Endothelial cell of umbilical vein (primary cell): ENCODE data around the gene ZNF79. TPM values are rescaled to one million over a fixed set of nuclear protein-coding genes. Genes with fewer than 3 reads are reported as not detected.
"Not testable (repeated sequence)": the region's sequence is repeated elsewhere in the genome, so short reads cannot be mapped to it uniquely, and the experiment has no call there.

Source experiments
- BruUV-seq: library from RNA; stranded (reverse); fragments of 400-500 nt; replicated peaks from 2 replicates; lab custom pipeline; 2021; lab: Mats Ljungman, UMichigan
- CTCF ChIA-PET: fragments of 300-600, 350-600 bp; sonication (Branson Sonifier 250); formaldehyde crosslinking; loops from one replicate; lab custom pipeline; 2021; ENCODE audit warnings: antibody characterized with exemption, inconsistent platforms; lab: Charles Lee
- POLR2A ChIA-PET: fragments of 300-600, 350-600 bp; sonication (Branson Sonifier 250); formaldehyde crosslinking; loops from one replicate; lab custom pipeline; 2021; ENCODE audit warnings: antibody characterized with exemption, inconsistent platforms; lab: Charles Lee
- DNase-seq: peaks from one replicate; pipeline ENCODE4 v3.0.0-alpha.2; 2011; ENCODE audit warnings: low read depth, low spot score
- FAIRE-seq: peaks from 2 replicates; lab custom pipeline; 2011; peaks lifted over from hg19 to GRCh38; lab: Jason Lieb, UNC
- H2AFZ ChIP-seq: 2 replicates; pipeline ENCODE4 v1.6.0; 2012; ENCODE audit warnings: low read depth, low read length, control low read depth, inconsistent platforms
- H3K27ac ChIP-seq: 2 replicates; pipeline ENCODE4 v1.5.1; 2011; ENCODE audit warnings: low read depth, mild to moderate bottlenecking, control low read depth, low read length, moderate library complexity; ENCODE audit not compliant: insufficient read depth
- H3K27me3 ChIP-seq, 2 experiments: 2 replicates each; pipeline versions ENCODE4 v1.6.0 to v1.6.1; 2011; ENCODE audit warnings: low read length in 2 of 2, mixed read lengths in 1 of 2; ENCODE audit not compliant: control insufficient read depth in 2 of 2, insufficient read depth in 2 of 2
- H3K36me3 ChIP-seq, 2 experiments: 2 replicates in 1 of 2; 3 replicates in 1 of 2; pipeline ENCODE4 v1.5.1; 2011; ENCODE audit warnings: low read length in 2 of 2, mild to moderate bottlenecking in 1 of 2, moderate library complexity in 1 of 2; ENCODE audit not compliant: control insufficient read depth in 2 of 2, insufficient read depth in 2 of 2; ENCODE audit errors: extremely low read depth in 1 of 2
- H3K4me1 ChIP-seq: 3 replicates; pipeline ENCODE4 v1.5.1; 2011; ENCODE audit warnings: mild to moderate bottlenecking, low read length; ENCODE audit not compliant: control insufficient read depth, insufficient read depth; ENCODE audit errors: extremely low read depth
- H3K4me2 ChIP-seq: 2 replicates; pipeline ENCODE4 v1.6.1; 2011; ENCODE audit warnings: low read length, control low read depth, mixed read lengths; ENCODE audit not compliant: insufficient read depth
- H3K4me3 ChIP-seq, 3 experiments: fragments of 200-600 bp in 1 of 3; sonication (generic), shearing (Covaris generic) in 1 of 3; replicated peaks in 1 of 3; 2 replicates each; pipeline ENCODE4 v1.5.1; 2011 to 2016; ENCODE audit warnings: control low read depth in 3 of 3, low read length in 3 of 3, mild to moderate bottlenecking in 2 of 3, inconsistent platforms in 1 of 3, low read depth in 1 of 3, moderate library complexity in 1 of 3; ENCODE audit not compliant: insufficient read depth in 1 of 3
- H3K79me2 ChIP-seq: 2 replicates; pipeline ENCODE4 v1.6.0; 2012; ENCODE audit warnings: low read length, inconsistent platforms; ENCODE audit not compliant: control insufficient read depth, insufficient read depth
- H3K9ac ChIP-seq: replicated peaks from 2 replicates; pipeline ENCODE3; 2011; ENCODE audit warnings: low read length, control low read depth; ENCODE audit not compliant: insufficient read depth; ENCODE audit errors: extremely low read depth
- H3K9me1 ChIP-seq: replicated peaks from 3 replicates; pipeline ENCODE4 v1.6.0; 2011; ENCODE audit warnings: mild to moderate bottlenecking, low read length; ENCODE audit not compliant: control insufficient read depth, insufficient read depth; ENCODE audit errors: extremely low read depth
- H3K9me3 ChIP-seq: replicated peaks from 2 replicates; pipeline ENCODE4 v1.5.1; 2012; ENCODE audit warnings: low read length, inconsistent platforms; ENCODE audit not compliant: control insufficient read depth, insufficient read depth
- H4K20me1 ChIP-seq: replicated peaks from 2 replicates; pipeline ENCODE3; 2011; ENCODE audit warnings: mild to moderate bottlenecking, low read length; ENCODE audit not compliant: control insufficient read depth, insufficient read depth; ENCODE audit errors: extremely low read depth
- EZH2 ChIP-seq: IDR thresholded peaks from 2 replicates; pipeline ENCODE4 v1.6.1; 2012; ENCODE audit warnings: borderline replicate concordance, low read depth, mild to moderate bottlenecking, moderate library complexity, low read length, inconsistent platforms; ENCODE audit not compliant: severe bottlenecking
- FOS ChIP-seq: IDR thresholded peaks from 2 replicates; pipeline ENCODE4 v1.6.1; 2011; ENCODE audit warnings: mild to moderate bottlenecking, low read length, moderate library complexity, borderline replicate concordance; ENCODE audit not compliant: insufficient read depth
- GATA2 ChIP-seq: IDR thresholded peaks from 2 replicates; pipeline ENCODE4 v1.7.0; 2011; ENCODE audit warnings: low read depth, mild to moderate bottlenecking, moderate library complexity, mixed read lengths, low read length; ENCODE audit not compliant: insufficient read length, insufficient read depth
- JUN ChIP-seq: IDR thresholded peaks from 2 replicates; pipeline ENCODE4 v1.6.1; 2011; ENCODE audit warnings: borderline replicate concordance, low read depth; ENCODE audit not compliant: insufficient read length, insufficient read depth
- MYC ChIP-seq: IDR thresholded peaks from one replicate; pipeline ENCODE4 v1.6.1; 2011; ENCODE audit warnings: mild to moderate bottlenecking, low read depth, low read length
- POLR2A ChIP-seq: IDR thresholded peaks from 2 replicates; pipeline ENCODE4 v1.6.1; 2012; ENCODE audit warnings: low read depth, mild to moderate bottlenecking, control low read depth, low read length
- POLR2AphosphoS5 ChIP-seq: IDR thresholded peaks from 2 replicates; pipeline ENCODE4 v1.6.1; 2012; ENCODE audit warnings: low read depth, mild to moderate bottlenecking, control low read depth, low read length, moderate library complexity; ENCODE audit not compliant: insufficient read depth
- dilution Hi-C: fragments of 300-500 bp; cut with MboI; formaldehyde crosslinking; loops from one replicate; pipeline ENCODE4 v1.15.0; 2019; ENCODE audit warnings: low sequenced_read_pairs; ENCODE audit not compliant: extremely low pct_ligation_motif_present
- intact Hi-C: fragments of 100-400 bp; cut with micrococcal nuclease; formaldehyde crosslinking; loops from one replicate; pipeline ENCODE4 v1.10.0; 2022
- polyA plus RNA-seq, 4 experiments: library from polyadenylated mRNA; depleted of rRNA in 3 of 4; stranded (reverse) in 3 of 4; unstranded in 1 of 4; fragments of >200 nt; gene quantifications; 2 replicates each; pipeline versions ENCODE4 v1.2.1 to v1.2.3, GENCODE V29; 2011 to 2012; ENCODE audit warnings: missing spikeins in 1 of 4
- total RNA-seq: library from RNA; stranded (reverse); gene quantifications from 2 replicates; pipeline ENCODE4 v1.2.3, GENCODE V29; 2021
- TF ChIP-seq, protein P1 (sequence below): IDR thresholded peaks from 2 replicates; pipeline ENCODE4 v1.6.1; 2011; ENCODE audit not compliant: insufficient read depth, insufficient read length
- TF ChIP-seq, protein P2 (sequence below), 2 donors: IDR thresholded peaks; 1 replicate in 1 of 2; 2 replicates in 1 of 2; pipeline ENCODE4 v1.5.1; 2011; ENCODE audit warnings: low read length in 2 of 2, mild to moderate bottlenecking in 2 of 2, moderate library complexity in 2 of 2, control low read depth in 1 of 2, inconsistent platforms in 1 of 2, low read depth in 1 of 2; ENCODE audit not compliant: insufficient read depth in 1 of 2; ENCODE audit errors: extremely low read depth in 1 of 2

The ZNF79 gene
- total and polyA plus RNA-seq, 2 donors (not counting 3 experiments of a cell fraction or from before 2014, with no cell fraction given), result 6.3 to 10.6 TPM

DNA sequence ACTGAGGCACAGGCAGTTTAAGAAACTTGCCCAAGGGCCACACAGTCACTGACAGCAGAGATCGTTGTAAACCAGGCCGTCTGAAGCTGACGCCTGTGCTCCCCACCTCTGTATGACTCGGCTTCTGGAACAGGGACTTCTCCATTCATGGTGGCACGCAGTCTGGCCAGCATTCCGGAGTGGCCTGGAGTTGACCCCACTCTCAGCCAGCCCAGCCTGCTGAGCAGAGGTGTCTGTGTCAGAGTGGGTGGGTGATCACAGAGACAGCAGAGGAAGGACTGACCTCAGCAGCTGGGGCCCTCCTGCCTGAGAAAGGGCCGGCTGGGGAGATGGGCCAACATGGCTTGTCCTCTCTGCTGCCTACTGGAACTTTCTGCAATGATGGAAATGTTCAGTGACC lies 39.7 kb downstream of the ZNF79 start:
- H4K20me1 ChIP-seq, result no peaks in the 10 kb centered on the region
- no TSS peak for BruUV-seq
- no peak for DNase-seq
- H3K4me1 ChIP-seq, result no peaks in the 10 kb centered on the region
- no peak for FAIRE-seq
- H3K9ac ChIP-seq, result no peak overlapping the region
- CTCF ChIA-PET, result no interaction called here
- dilution Hi-C loops, result no loop called here
- TF ChIP-seq, protein P1, sequence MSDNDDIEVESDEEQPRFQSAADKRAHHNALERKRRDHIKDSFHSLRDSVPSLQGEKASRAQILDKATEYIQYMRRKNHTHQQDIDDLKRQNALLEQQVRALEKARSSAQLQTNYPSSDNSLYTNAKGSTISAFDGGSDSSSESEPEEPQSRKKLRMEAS, result no peak
- no peak for TF ChIP-seq POLR2AphosphoS5
- no peak for TF ChIP-seq EZH2
- TF ChIP-seq, protein P2, sequence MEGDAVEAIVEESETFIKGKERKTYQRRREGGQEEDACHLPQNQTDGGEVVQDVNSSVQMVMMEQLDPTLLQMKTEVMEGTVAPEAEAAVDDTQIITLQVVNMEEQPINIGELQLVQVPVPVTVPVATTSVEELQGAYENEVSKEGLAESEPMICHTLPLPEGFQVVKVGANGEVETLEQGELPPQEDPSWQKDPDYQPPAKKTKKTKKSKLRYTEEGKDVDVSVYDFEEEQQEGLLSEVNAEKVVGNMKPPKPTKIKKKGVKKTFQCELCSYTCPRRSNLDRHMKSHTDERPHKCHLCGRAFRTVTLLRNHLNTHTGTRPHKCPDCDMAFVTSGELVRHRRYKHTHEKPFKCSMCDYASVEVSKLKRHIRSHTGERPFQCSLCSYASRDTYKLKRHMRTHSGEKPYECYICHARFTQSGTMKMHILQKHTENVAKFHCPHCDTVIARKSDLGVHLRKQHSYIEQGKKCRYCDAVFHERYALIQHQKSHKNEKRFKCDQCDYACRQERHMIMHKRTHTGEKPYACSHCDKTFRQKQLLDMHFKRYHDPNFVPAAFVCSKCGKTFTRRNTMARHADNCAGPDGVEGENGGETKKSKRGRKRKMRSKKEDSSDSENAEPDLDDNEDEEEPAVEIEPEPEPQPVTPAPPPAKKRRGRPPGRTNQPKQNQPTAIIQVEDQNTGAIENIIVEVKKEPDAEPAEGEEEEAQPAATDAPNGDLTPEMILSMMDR (IDR thresholded peaks at IDR 0.05; ENCODE audit: extremely low read depth in 1 of 2, insufficient read depth in 1 of 2, low read depth in 1 of 2, low read length in 2 of 2), result no peak
- TF ChIP-seq POLR2A, result no peak
- TF ChIP-seq MYC, result no peak
- no peak for TF ChIP-seq JUN
- TF ChIP-seq FOS, result no peak
- TF ChIP-seq GATA2, result no peak
- no peaks in the 10 kb centered on the region for H3K9me1 ChIP-seq
- no peaks in the 10 kb centered on the region for H3K9me3 ChIP-seq
- POLR2A ChIA-PET, result interaction anchor here (2.6 kb wide), 1 partner anchor 13 kb away, joined by 9 read pairs; the partner anchor contains the start of genes LRSAM1 and RPL12
- H3K4me3 ChIP-seq, result no peak overlapping the region
- H3K4me2 ChIP-seq, result no peak overlapping the region
- peaks cover 2 to 22% of the 10 kb centered on the region in 2 experiments for H3K36me3 ChIP-seq
- no peaks in the 10 kb centered on the region for H3K79me2 ChIP-seq
- no peak overlapping the region for H3K27ac ChIP-seq
- intact Hi-C loops, result no loop called here
- H2AFZ ChIP-seq, result no peak overlapping the region
- no peaks in the 10 kb centered on the region for H3K27me3 ChIP-seq

- H3K9me1 ChIP-seq, H3K9me3 ChIP-seq, H3K4me2 ChIP-seq, POLR2A ChIA-PET, intact Hi-C loops, H3K4me1 ChIP-seq, dilution Hi-C loops, BruUV-seq, DNase-seq, H3K27ac ChIP-seq, H2AFZ ChIP-seq, H3K4me3 ChIP-seq, FAIRE-seq, CTCF ChIA-PET, H3K27me3 ChIP-seq, H4K20me1 ChIP-seq, H3K79me2 ChIP-seq, H3K9ac ChIP-seq: not testable (repeated sequence)
- peaks cover 2 to 13% of the 10 kb centered on the region in 2 experiments for H3K36me3 ChIP-seq
These were observed 42.3 kb downstream of the ZNF79 start for GRCh38 chr9:127466407-127466917.
